GM23338 (cell line): ENCODE data around the gene DPP9. TPM values are rescaled to one million over a fixed set of nuclear protein-coding genes. Genes with fewer than 3 reads are reported as not detected.

Experiments used
- ATAC-seq: fragments of 200-7000 bp; cut with Tn5 transposase; 3 replicates; pipeline ENCODE4 v1.9.1; 2020
- DNase-seq: peaks from one replicate; pipeline ENCODE4 v3.0.0-alpha.2; 2015; ENCODE audit warnings: low spot score
- H2AFZ ChIP-seq: fragments of 200-600 bp; sonication (generic); 2 replicates; pipeline ENCODE4 v1.8.0; 2016; ENCODE audit warnings: antibody characterized with exemption, mild to moderate bottlenecking, moderate library complexity
- H3F3A ChIP-seq: fragments of 200-600 bp; sonication (generic); replicated peaks from 2 replicates; pipeline ENCODE4 v1.8.0; 2017; ENCODE audit warnings: antibody characterized with exemption, mixed run types, low read depth
- H3K27ac ChIP-seq: fragments of 200-600 bp; sonication (generic); 2 replicates; pipeline ENCODE4 v1.6.1; 2016; ENCODE audit warnings: low read depth
- H3K27me3 ChIP-seq: fragments of 200-600 bp; sonication (generic); 2 replicates; pipeline ENCODE4 v1.8.0; 2016; ENCODE audit warnings: mild to moderate bottlenecking, mixed run types, moderate library complexity; ENCODE audit not compliant: insufficient read depth
- H3K36me3 ChIP-seq: fragments of 200-600 bp; sonication (generic); 2 replicates; pipeline ENCODE4 v1.8.0; 2016; ENCODE audit warnings: mild to moderate bottlenecking; ENCODE audit not compliant: insufficient read depth
- H3K4me1 ChIP-seq: fragments of 200-600 bp; sonication (generic); 2 replicates; pipeline ENCODE4 v1.8.0; 2016; ENCODE audit warnings: mild to moderate bottlenecking, moderate library complexity; ENCODE audit not compliant: insufficient read depth
- H3K4me2 ChIP-seq: fragments of 200-600 bp; sonication (generic); 2 replicates; pipeline ENCODE4 v1.7.1; 2017; ENCODE audit warnings: mixed run types
- H3K4me3 ChIP-seq: fragments of 200-600 bp; sonication (generic); 2 replicates; pipeline ENCODE4 v1.6.1; 2016; ENCODE audit warnings: mixed run types
- H3K79me2 ChIP-seq: fragments of 200-600 bp; sonication (generic); replicated peaks from 2 replicates; pipeline ENCODE4 v1.8.0; 2017; ENCODE audit warnings: mild to moderate bottlenecking; ENCODE audit not compliant: insufficient read depth
- H3K9me2 ChIP-seq: fragments of 200-600 bp; sonication (generic); 2 replicates; pipeline ENCODE4 v1.8.0; 2017; ENCODE audit not compliant: insufficient read depth
- H4K20me1 ChIP-seq: fragments of 200-600 bp; sonication (generic); replicated peaks from 2 replicates; pipeline ENCODE4 v1.8.0; 2017; ENCODE audit warnings: mild to moderate bottlenecking; ENCODE audit not compliant: insufficient read depth
- H3K27ac Mint-ChIP-seq: 2 replicates; pipeline ENCODE4 v1.8.0; 2020; ENCODE audit warnings: inconsistent platforms, mild to moderate bottlenecking, moderate library complexity, mixed read lengths
- H3K27me3 Mint-ChIP-seq: 3 replicates; pipeline ENCODE4 v1.8.0; 2022; ENCODE audit warnings: low read depth, mild to moderate bottlenecking, moderate library complexity, mixed read lengths, inconsistent platforms; ENCODE audit not compliant: insufficient read depth, poor library complexity
- H3K36me3 Mint-ChIP-seq: 3 replicates; pipeline ENCODE4 v1.8.0; 2021; ENCODE audit warnings: low read depth, mild to moderate bottlenecking, inconsistent platforms, moderate library complexity, mixed read lengths
- H3K4me1 Mint-ChIP-seq: 3 replicates; pipeline ENCODE4 v1.8.0; 2020; ENCODE audit warnings: mild to moderate bottlenecking, inconsistent platforms, mixed read lengths
- H3K4me3 Mint-ChIP-seq: 3 replicates; pipeline ENCODE4 v1.8.0; 2021; ENCODE audit warnings: moderate library complexity, mild to moderate bottlenecking, inconsistent platforms, mixed read lengths
- H3K9me3 Mint-ChIP-seq: 3 replicates; pipeline ENCODE4 v1.8.0; 2020; ENCODE audit warnings: moderate library complexity, mild to moderate bottlenecking, inconsistent platforms, mixed read lengths
- ETS1 ChIP-seq: IDR thresholded peaks from 2 replicates; pipeline ENCODE4 v1.6.1; 2016; ENCODE audit warnings: antibody characterized with exemption
- EZH2phosphoT487 ChIP-seq: fragments of 200-600 bp; sonication (generic); IDR thresholded peaks from one replicate; pipeline ENCODE4 v1.8.1; 2018; ENCODE audit warnings: antibody characterized with exemption; ENCODE audit not compliant: unreplicated experiment
- JUNB ChIP-seq: IDR thresholded peaks from one replicate; pipeline ENCODE4 v1.6.1; 2016; ENCODE audit warnings: antibody characterized with exemption; ENCODE audit not compliant: unreplicated experiment
- NANOG ChIP-seq: IDR thresholded peaks from 2 replicates; pipeline ENCODE4 v1.6.1; 2016; ENCODE audit warnings: antibody characterized with exemption, borderline replicate concordance
- POLR2AphosphoS5 ChIP-seq: IDR thresholded peaks from 2 replicates; pipeline ENCODE4 v1.6.1; 2016; ENCODE audit warnings: antibody characterized with exemption, low read depth
- REST ChIP-seq: IDR thresholded peaks from one replicate; pipeline ENCODE4 v1.6.1; 2018; ENCODE audit warnings: antibody characterized with exemption; ENCODE audit not compliant: unreplicated experiment
- ZNF114 ChIP-seq: fragments of 250-450 bp; sonication (Bioruptor Pico); IDR thresholded peaks from 2 replicates; pipeline ENCODE4 v1.5.0; 2020; ENCODE audit warnings: mild to moderate bottlenecking, moderate library complexity
- polyA plus RNA-seq: library from polyadenylated mRNA; unstranded; fragments of >200 nt; fragmentation: Nextera tagmentation; extraction: Ambion mirVana; gene quantifications from 2 replicates; pipeline ENCODE4 v1.2.1, GENCODE V29; 2016
- total RNA-seq: library from RNA; depleted of rRNA; stranded (reverse); fragments of >200 nt; shearing (Covaris generic); gene quantifications from 2 replicates; pipeline ENCODE4 v1.2.3, GENCODE V29; 2014
- TF ChIP-seq, protein P1 (sequence below): fragments of 250-450 bp; sonication (Bioruptor Pico); IDR thresholded peaks from 2 replicates; pipeline ENCODE4 v1.5.0; 2020; ENCODE audit warnings: mild to moderate bottlenecking, moderate library complexity
- TF ChIP-seq, protein P2 (sequence below), 2 experiments: fragments of 200-600 bp in 1 of 2; sonication (generic) in 1 of 2; conservative IDR thresholded peaks; 2 replicates each; pipeline versions ENCODE4 v1.5.1 to v1.6.1; 2016 to 2017; ENCODE audit warnings: antibody characterized with exemption in 2 of 2, low read depth in 2 of 2, mild to moderate bottlenecking in 2 of 2, moderate library complexity in 1 of 2

Gene DPP9
- total and polyA plus RNA-seq, 2 experiments from 2014 or later, result 19.5 to 49.2 TPM

DNA sequence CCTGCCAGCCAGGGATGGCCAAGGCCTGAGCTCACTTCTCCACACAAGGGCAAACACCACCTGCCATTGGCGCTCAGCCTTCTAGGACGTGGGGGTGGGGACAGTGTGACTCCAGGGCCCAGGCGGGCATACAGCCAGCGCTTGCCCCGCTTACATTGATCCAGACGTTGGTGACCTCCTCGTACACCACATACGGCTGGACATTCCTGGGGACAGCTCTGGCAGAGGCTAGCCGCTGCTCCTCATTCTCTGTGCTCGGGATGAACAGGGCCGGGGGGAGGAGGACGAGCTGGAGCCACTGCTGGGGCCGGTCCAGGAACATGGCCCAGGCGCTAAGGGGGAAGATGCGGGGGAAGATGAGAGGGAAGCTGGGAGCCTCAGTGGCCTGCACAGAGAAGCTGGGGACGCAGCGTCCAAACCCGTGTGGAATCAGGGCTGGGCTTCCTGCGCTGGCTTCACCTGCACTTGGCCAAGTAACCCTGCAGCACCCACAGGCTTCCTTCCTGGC, 28.4 kb downstream of the DPP9 start:
- Mint-ChIP-seq H3K27me3 (peaks cover 12% of the 10 kb centered on the region), H3K9me3 (no peaks in the 10 kb centered on the region), H3K27ac (no peak overlapping the region), H3K4me1 (no peaks in the 10 kb centered on the region), H3K4me3 (no peak overlapping the region), H3K36me3 (peaks cover 56% of the 10 kb centered on the region)
- Histone ChIP-seq H3K27ac (no peak overlapping the region), H3K4me2 (no peak overlapping the region), H3K9me2 (no peaks in the 10 kb centered on the region), H3K36me3 (peaks cover 15% of the 10 kb centered on the region), H3K79me2 (no peaks in the 10 kb centered on the region), H3K4me1 (no peaks in the 10 kb centered on the region), H3F3A (no peaks in the 10 kb centered on the region), H2AFZ (no peak overlapping the region), H4K20me1 (no peaks in the 10 kb centered on the region; the same call in 1 of the 2 replicates), H3K27me3 (no peaks in the 10 kb centered on the region), H3K4me3 (no peak overlapping the region)
- TF ChIP-seq, protein P1, sequence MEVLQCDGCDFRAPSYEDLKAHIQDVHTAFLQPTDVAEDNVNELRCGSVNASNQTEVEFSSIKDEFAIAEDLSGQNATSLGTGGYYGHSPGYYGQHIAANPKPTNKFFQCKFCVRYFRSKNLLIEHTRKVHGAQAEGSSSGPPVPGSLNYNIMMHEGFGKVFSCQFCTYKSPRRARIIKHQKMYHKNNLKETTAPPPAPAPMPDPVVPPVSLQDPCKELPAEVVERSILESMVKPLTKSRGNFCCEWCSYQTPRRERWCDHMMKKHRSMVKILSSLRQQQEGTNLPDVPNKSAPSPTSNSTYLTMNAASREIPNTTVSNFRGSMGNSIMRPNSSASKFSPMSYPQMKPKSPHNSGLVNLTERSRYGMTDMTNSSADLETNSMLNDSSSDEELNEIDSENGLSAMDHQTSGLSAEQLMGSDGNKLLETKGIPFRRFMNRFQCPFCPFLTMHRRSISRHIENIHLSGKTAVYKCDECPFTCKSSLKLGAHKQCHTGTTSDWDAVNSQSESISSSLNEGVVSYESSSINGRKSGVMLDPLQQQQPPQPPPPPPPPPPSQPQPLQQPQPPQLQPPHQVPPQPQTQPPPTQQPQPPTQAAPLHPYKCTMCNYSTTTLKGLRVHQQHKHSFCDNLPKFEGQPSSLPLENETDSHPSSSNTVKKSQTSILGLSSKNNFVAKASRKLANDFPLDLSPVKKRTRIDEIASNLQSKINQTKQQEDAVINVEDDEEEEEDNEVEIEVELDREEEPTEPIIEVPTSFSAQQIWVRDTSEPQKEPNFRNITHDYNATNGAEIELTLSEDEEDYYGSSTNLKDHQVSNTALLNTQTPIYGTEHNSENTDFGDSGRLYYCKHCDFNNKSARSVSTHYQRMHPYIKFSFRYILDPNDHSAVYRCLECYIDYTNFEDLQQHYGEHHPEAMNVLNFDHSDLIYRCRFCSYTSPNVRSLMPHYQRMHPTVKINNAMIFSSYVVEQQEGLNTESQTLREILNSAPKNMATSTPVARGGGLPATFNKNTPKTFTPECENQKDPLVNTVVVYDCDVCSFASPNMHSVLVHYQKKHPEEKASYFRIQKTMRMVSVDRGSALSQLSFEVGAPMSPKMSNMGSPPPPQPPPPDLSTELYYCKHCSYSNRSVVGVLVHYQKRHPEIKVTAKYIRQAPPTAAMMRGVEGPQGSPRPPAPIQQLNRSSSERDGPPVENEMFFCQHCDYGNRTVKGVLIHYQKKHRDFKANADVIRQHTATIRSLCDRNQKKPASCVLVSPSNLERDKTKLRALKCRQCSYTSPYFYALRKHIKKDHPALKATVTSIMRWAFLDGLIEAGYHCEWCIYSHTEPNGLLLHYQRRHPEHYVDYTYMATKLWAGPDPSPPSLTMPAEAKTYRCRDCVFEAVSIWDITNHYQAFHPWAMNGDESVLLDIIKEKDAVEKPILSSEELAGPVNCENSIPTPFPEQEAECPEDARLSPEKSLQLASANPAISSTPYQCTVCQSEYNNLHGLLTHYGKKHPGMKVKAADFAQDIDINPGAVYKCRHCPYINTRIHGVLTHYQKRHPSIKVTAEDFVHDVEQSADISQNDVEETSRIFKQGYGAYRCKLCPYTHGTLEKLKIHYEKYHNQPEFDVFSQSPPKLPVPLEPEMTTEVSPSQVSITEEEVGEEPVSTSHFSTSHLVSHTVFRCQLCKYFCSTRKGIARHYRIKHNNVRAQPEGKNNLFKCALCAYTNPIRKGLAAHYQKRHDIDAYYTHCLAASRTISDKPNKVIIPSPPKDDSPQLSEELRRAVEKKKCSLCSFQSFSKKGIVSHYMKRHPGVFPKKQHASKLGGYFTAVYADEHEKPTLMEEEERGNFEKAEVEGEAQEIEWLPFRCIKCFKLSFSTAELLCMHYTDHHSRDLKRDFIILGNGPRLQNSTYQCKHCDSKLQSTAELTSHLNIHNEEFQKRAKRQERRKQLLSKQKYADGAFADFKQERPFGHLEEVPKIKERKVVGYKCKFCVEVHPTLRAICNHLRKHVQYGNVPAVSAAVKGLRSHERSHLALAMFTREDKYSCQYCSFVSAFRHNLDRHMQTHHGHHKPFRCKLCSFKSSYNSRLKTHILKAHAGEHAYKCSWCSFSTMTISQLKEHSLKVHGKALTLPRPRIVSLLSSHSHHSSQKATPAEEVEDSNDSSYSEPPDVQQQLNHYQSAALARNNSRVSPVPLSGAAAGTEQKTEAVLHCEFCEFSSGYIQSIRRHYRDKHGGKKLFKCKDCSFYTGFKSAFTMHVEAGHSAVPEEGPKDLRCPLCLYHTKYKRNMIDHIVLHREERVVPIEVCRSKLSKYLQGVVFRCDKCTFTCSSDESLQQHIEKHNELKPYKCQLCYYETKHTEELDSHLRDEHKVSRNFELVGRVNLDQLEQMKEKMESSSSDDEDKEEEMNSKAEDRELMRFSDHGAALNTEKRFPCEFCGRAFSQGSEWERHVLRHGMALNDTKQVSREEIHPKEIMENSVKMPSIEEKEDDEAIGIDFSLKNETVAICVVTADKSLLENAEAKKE (CRISPR knock-in tag), result no peak
- TF ChIP-seq NANOG, result no peak
- no peak for TF ChIP-seq ETS1
- TF ChIP-seq, protein P2, sequence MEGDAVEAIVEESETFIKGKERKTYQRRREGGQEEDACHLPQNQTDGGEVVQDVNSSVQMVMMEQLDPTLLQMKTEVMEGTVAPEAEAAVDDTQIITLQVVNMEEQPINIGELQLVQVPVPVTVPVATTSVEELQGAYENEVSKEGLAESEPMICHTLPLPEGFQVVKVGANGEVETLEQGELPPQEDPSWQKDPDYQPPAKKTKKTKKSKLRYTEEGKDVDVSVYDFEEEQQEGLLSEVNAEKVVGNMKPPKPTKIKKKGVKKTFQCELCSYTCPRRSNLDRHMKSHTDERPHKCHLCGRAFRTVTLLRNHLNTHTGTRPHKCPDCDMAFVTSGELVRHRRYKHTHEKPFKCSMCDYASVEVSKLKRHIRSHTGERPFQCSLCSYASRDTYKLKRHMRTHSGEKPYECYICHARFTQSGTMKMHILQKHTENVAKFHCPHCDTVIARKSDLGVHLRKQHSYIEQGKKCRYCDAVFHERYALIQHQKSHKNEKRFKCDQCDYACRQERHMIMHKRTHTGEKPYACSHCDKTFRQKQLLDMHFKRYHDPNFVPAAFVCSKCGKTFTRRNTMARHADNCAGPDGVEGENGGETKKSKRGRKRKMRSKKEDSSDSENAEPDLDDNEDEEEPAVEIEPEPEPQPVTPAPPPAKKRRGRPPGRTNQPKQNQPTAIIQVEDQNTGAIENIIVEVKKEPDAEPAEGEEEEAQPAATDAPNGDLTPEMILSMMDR (conservative IDR thresholded peaks at IDR 0.05; ENCODE audit: low read depth in 2 of 2), result no peak
- TF ChIP-seq JUNB, result no peak
- no peak for TF ChIP-seq EZH2phosphoT487
- TF ChIP-seq REST, result no peak
- TF ChIP-seq ZNF114, result no peak
- TF ChIP-seq POLR2AphosphoS5, result no peak
- ATAC-seq (no peak), DNase-seq (no peak)
